Natural killer cell (primary cell): ENCODE results near the gene ELP5. TPM values are rescaled to one million over a fixed set of nuclear protein-coding genes. Genes with fewer than 3 reads are reported as not detected.

Source experiments
- ATAC-seq, 3 donors: fragments of 150-1000 bp in 2 of 3; fragments of 200-7000 bp in 1 of 3; cut with Tn5 transposase; 1 replicate in 1 of 3; 2 replicates in 2 of 3; pipeline ENCODE4 v1.10.0; 2021; ENCODE audit warnings: mild to moderate bottlenecking in 2 of 3, moderate library complexity in 2 of 3
- DNase-seq, 2 donors: peaks; one replicate each; pipeline versions ENCODE4 v3.0.0 to v3.0.0-alpha.2; 2013 to 2021; ENCODE audit warnings: mixed read lengths in 1 of 2
- H3K27ac ChIP-seq: one replicate; pipeline ENCODE4 v1.5.1; 2013; ENCODE audit warnings: mild to moderate bottlenecking, low read length
- H3K27me3 ChIP-seq: one replicate; pipeline ENCODE4 v1.6.1; 2013; ENCODE audit warnings: low read length; ENCODE audit not compliant: control insufficient read depth, insufficient read depth
- H3K36me3 ChIP-seq: one replicate; pipeline ENCODE4 v1.6.1; 2013; ENCODE audit warnings: low read length; ENCODE audit not compliant: control insufficient read depth, insufficient read depth
- H3K4me1 ChIP-seq: one replicate; pipeline ENCODE4 v1.6.1; 2013; ENCODE audit warnings: low read length; ENCODE audit not compliant: control insufficient read depth, insufficient read depth
- H3K4me3 ChIP-seq: one replicate; pipeline ENCODE4 v1.5.1; 2013; ENCODE audit warnings: low read length
- H3K9me3 ChIP-seq: one replicate; pipeline ENCODE4 v1.6.1; 2013; ENCODE audit warnings: low read length; ENCODE audit not compliant: control insufficient read depth, insufficient read depth
- H3K27ac Mint-ChIP-seq, 2 donors: one replicate each; pipeline ENCODE4 v1.8.0; 2022; ENCODE audit warnings: mild to moderate bottlenecking in 2 of 2, mixed read lengths in 2 of 2, moderate library complexity in 1 of 2
- H3K27me3 Mint-ChIP-seq, 2 donors: one replicate each; pipeline ENCODE4 v1.8.0; 2022; ENCODE audit warnings: low read depth in 2 of 2, mixed read lengths in 2 of 2
- H3K36me3 Mint-ChIP-seq: one replicate; pipeline ENCODE4 v1.8.0; 2022; ENCODE audit warnings: mixed read lengths
- H3K4me1 Mint-ChIP-seq, 2 donors: one replicate each; pipeline ENCODE4 v1.8.0; 2022; ENCODE audit warnings: mixed read lengths in 2 of 2
- H3K4me3 Mint-ChIP-seq: one replicate; pipeline ENCODE4 v1.8.0; 2022; ENCODE audit warnings: mild to moderate bottlenecking, moderate library complexity, mixed read lengths
- H3K9me3 Mint-ChIP-seq, 2 donors: one replicate each; pipeline ENCODE4 v1.8.0; 2022; ENCODE audit warnings: mixed read lengths in 2 of 2
- CTCF ChIP-seq: fragments of 200-600 bp; IDR thresholded peaks from one replicate; pipeline ENCODE4 v1.8.0; 2022; ENCODE audit warnings: antibody characterized with exemption
- WGBS: methylation state at CpG from one replicate; pipeline ENCODE4 v1.1.7; 2013; ENCODE audit warnings: missing lambda C conversion rate; ENCODE audit not compliant: insufficient coverage; 5-methylcytosine and 5-hydroxymethylcytosine counted together
- intact Hi-C: fragments of 100-400 bp; cut with micrococcal nuclease; formaldehyde crosslinking; loops from one replicate; pipeline ENCODE4 v1.14.2; 2022
- total RNA-seq, 4 donors: library from RNA; stranded (reverse); fragments of 120-200 nt in 1 of 4; gene quantifications; one replicate each; pipeline versions ENCODE4 v1.2.3 to v1.2.4, GENCODE V29; 2013 to 2022

ELP5 gene
- total RNA-seq, 3 donors from 2014 or later (not counting 1 experiment from before 2014, with no cell fraction given), result 30.1 to 38.5 (median 30.3) TPM

DNA sequence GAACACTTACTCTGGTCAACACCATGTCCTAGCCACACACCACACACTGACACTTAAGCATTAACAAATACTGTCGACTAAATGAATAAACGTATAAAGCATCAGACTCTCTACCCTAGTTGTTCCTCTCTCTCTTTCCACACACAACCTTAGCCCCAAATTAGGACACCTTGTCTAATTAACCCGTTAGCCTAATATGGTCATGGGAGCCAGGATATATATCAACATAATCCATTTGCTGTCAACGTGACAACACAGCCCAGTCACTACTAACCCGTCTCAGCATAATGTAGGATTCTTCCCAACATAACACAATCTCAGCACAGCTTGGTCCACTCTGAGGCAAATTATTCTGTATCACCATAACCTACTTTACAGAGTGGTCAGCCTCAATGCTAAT is 19.9 kb upstream of the ELP5 start:
- Histone ChIP-seq H3K36me3 (peaks cover 46% of the 10 kb centered on the region), H3K27ac (no peak overlapping the region), H3K9me3 (no peaks in the 10 kb centered on the region), H3K27me3 (no peaks in the 10 kb centered on the region), H3K4me1 (peaks cover 31% of the 10 kb centered on the region), H3K4me3 (no peak overlapping the region)
- TF ChIP-seq CTCF, result no peak
- WGBS, result 94% methylated on average over 5 of the region's 5 CpGs
- H3K9me3 Mint-ChIP-seq, result no peaks in the 10 kb centered on the region
- H3K4me3 Mint-ChIP-seq, result peak overlapping the region; percentile 26
- H3K27ac Mint-ChIP-seq, result no peak overlapping the region
- H3K27me3 Mint-ChIP-seq, result no peaks in the 10 kb centered on the region
- H3K36me3 Mint-ChIP-seq, result no peaks in the 10 kb centered on the region
- H3K4me1 Mint-ChIP-seq, result peaks cover 36 to 57% of the 10 kb centered on the region in 2 donors
- DNase-seq, result no peak
- intact Hi-C loops, result loop anchor here (5.0 kb wide), 1 partner anchor 905 kb away; no protein-coding TSS in a partner anchor
- ATAC-seq, result no peak

GRCh38 chr17:7233701-7234082 is 18.3 kb upstream of the ELP5 start:
- peak overlapping the region; percentile 90 for H3K4me3 ChIP-seq
- 5% methylated on average over 9 of the region's 9 CpGs for WGBS
- peak overlapping the region; percentile 63 for H3K27ac ChIP-seq
- DNase-seq (no peak), ATAC-seq (no peak)
- no peak for TF ChIP-seq CTCF
- no peaks in the 10 kb centered on the region for H3K36me3 Mint-ChIP-seq
- peak overlapping the region; percentile 88 for H3K4me3 Mint-ChIP-seq
- no peaks in the 10 kb centered on the region for H3K27me3 ChIP-seq
- peaks cover 37% of the 10 kb centered on the region for H3K4me1 ChIP-seq
- no peaks in the 10 kb centered on the region for H3K27me3 Mint-ChIP-seq
- H3K9me3 Mint-ChIP-seq, result no peaks in the 10 kb centered on the region
- peaks cover 40 to 66% of the 10 kb centered on the region in 2 donors for H3K4me1 Mint-ChIP-seq
- H3K9me3 ChIP-seq, result no peaks in the 10 kb centered on the region
- peaks cover 31% of the 10 kb centered on the region for H3K36me3 ChIP-seq
- H3K27ac Mint-ChIP-seq, result peak overlapping the region; percentile 92 to 97
- intact Hi-C loops, result loop anchor here (2.0 to 5.0 kb wide), 2 partner anchors 19 to 904 kb away; no protein-coding TSS in a partner anchor

DNA sequence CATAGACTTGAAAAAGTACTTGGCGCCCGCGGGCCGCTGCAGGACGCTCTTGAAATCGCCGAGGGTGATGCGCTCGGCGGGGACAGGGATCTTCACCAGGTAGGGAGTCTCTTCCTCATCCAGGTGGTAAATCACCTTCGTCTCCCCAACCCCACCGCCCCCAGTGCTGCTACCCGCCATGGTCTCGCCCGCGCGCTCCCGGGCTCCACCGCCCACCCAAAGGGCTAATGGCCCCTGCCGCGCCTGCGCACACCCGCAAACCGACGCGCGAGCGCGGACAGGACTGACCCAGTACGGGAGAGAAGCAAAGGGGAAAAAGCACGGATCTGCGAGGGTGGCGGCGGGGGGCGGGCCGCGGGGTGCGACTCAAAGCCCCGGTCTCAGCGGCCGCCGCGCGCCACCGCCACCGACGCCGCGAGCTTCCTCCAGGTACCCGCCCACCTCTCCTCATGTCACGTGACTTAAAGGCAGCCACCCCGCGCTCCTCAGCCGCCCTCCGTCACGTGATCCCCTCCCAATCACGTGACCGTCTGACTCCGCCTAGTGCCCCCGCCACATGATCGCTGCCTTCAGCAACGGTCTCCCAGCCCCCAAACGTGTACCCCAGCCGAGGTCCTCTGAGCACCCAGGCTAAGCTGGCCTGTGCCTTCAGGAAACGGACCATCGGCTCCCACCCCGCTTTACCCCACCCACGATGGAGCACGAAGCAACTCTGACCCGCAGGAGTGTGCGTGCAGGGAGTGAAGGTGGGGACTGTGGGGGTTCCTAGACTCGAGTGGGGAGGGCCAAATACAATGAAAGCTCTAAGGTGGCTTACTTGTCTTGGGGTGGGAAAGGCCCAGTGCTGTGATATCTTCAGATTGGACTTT is 17.7 kb upstream of the ELP5 start, which contains the start of gene DVL2:
TSS of gene DVL2 (minus strand) at position 435 of the 869 bp plus-strand sequence. CDS start at position 180, 255 bp downstream.
- H3K4me1 Mint-ChIP-seq, result peaks cover 40 to 69% of the 10 kb centered on the region in 2 donors
- WGBS, result under 1% methylated on average over 72 of the region's 72 CpGs
- intact Hi-C loops, result loop anchor here (2.0 to 5.0 kb wide), 2 partner anchors 20 to 903 kb away; no protein-coding TSS in a partner anchor

More for the DNA sequence above, 17.7 kb upstream of the ELP5 start, which contains the start of gene DVL2:
- H3K9me3 Mint-ChIP-seq, result no peaks in the 10 kb centered on the region
- Histone ChIP-seq H3K27ac (peak within 1 kb of the TSS; percentile 63), H3K27me3 (no peaks in the 10 kb centered on the region), H3K36me3 (peaks cover 26% of the 10 kb centered on the region), H3K4me3 (peak within 1 kb of the TSS; percentile 90), H3K4me1 (peaks cover 37% of the 10 kb centered on the region), H3K9me3 (no peaks in the 10 kb centered on the region)
- H3K27ac Mint-ChIP-seq, result peak within 1 kb of the TSS; percentile 92 to 97
- H3K4me3 Mint-ChIP-seq, result peak within 1 kb of the TSS; percentile 88
- DNase-seq (peak; percentile 92 to 97), ATAC-seq (peak; percentile 55 to 77 (median 73))
- no peaks in the 10 kb centered on the region for H3K27me3 Mint-ChIP-seq
- TF ChIP-seq CTCF, result no peak
- H3K36me3 Mint-ChIP-seq, result no peaks in the 10 kb centered on the region
